Measurements from ENCODE around the gene DDI1.
"Not testable (repeated sequence)": the region's sequence is repeated elsewhere in the genome, so short reads cannot be mapped to it uniquely, and the experiment has no call there.

DDI1 gene

GRCh38 chr11:104041792-104042191 is 5.4 kb downstream of the DDI1 start:
- no peak for TF ChIP-seq CTCF (IDR thresholded peaks at IDR 0.05; ENCODE audit: insufficient read depth, missing control alignments)
- FAIRE-seq, result no peak

GRCh38 chr11:104043142-104043541 is 6.7 kb downstream of the DDI1 start:
- no peak for DNase-seq (ENCODE audit: insufficient read length, low spot score)
- no peak for FAIRE-seq
- TF ChIP-seq CTCF (IDR thresholded peaks at IDR 0.05; ENCODE audit: insufficient read depth, missing control alignments), result no peak

More at GRCh38 chr11:104041792-104042191, 5.4 kb downstream of the DDI1 start:
- no peak for DNase-seq (ENCODE audit: insufficient read length, low spot score)

GRCh38 chr11:104043678-104044239 is 7.3 kb downstream of the DDI1 start:
- FAIRE-seq, result no peak
- TF ChIP-seq CTCF (IDR thresholded peaks at IDR 0.05; ENCODE audit: insufficient read depth, missing control alignments), result no peak
- no peak for DNase-seq (ENCODE audit: insufficient read length, low spot score)

GRCh38 chr11:104046331-104046730 is 9.9 kb downstream of the DDI1 start:
- FAIRE-seq (no peak), DNase-seq (ENCODE audit: insufficient read length, low spot score) (no peak)
- TF ChIP-seq CTCF (IDR thresholded peaks at IDR 0.05; ENCODE audit: insufficient read depth, missing control alignments), result no peak

- not testable (repeated sequence) for FAIRE-seq; DNase-seq (ENCODE audit: insufficient read length, low spot score)
Measured at GRCh38 chr11:104046858-104047257, 10.4 kb downstream of the DDI1 start.

- FAIRE-seq (no peak), DNase-seq (ENCODE audit: insufficient read length, low spot score) (no peak)
- no peak for TF ChIP-seq CTCF (IDR thresholded peaks at IDR 0.05; ENCODE audit: insufficient read depth, missing control alignments)
Measured at GRCh38 chr11:104049116-104049515, 12.7 kb downstream of the DDI1 start.

- no peak for TF ChIP-seq CTCF (IDR thresholded peaks at IDR 0.05; ENCODE audit: insufficient read depth, missing control alignments)
- FAIRE-seq (no peak), DNase-seq (ENCODE audit: insufficient read length, low spot score) (no peak)
Measured at GRCh38 chr11:104051778-104052177, 15.3 kb downstream of the DDI1 start.
